Choroid plexus epithelial cell (primary cell): ENCODE data around the gene RWDD2A.
"Not testable (repeated sequence)": the region's sequence is repeated elsewhere in the genome, so short reads cannot be mapped to it uniquely, and the experiment has no call there.

ENCODE experiments used
- DNase-seq: peaks from one replicate; pipeline ENCODE4 v3.0.0-alpha.2; 2010; ENCODE audit warnings: low read depth
- H3K4me3 ChIP-seq: 2 replicates; pipeline ENCODE4 v1.5.1; 2011; ENCODE audit warnings: low read depth, mild to moderate bottlenecking, control low read depth, low read length, moderate library complexity
- TF ChIP-seq, protein P1 (sequence below): conservative IDR thresholded peaks from 2 replicates; pipeline ENCODE4 v1.5.1; 2011; ENCODE audit warnings: low read depth, mild to moderate bottlenecking, control low read depth, inconsistent platforms, low read length, moderate library complexity

Gene RWDD2A

DNA sequence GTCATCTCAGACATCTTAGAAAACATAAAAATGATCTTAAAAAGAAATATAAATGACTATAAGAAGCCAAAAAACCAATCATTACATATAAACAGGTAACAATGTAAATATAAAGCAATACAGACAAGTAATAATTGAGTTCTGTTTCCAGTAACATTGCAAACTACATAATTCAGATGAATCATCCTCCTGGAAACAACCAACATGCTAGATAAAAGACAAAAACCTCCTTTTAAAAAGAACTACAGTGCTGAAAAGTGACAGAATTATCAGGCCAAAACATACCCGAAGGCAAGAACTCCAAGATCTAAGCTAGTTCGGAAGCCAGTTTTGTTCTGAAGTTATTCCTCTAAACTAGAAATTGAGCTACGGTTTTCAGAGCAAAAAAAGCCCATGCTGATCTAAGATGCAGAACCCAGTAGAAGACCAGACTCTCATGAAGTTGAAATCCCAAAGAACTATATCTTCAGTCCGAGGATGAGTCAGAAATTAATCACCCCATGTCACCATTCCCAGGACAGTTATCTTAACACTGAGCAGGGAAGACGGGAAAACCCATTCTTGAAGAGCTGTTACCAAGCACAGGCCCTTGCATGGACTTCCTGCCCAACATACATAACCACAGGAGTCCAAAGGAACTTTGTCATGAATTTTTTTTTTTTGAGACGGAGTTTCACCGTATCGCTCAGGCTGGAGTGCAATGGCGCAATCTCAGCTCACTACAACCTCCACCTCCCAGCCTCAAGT, 9.9 kb upstream of the RWDD2A start:
- TF ChIP-seq, protein P1, sequence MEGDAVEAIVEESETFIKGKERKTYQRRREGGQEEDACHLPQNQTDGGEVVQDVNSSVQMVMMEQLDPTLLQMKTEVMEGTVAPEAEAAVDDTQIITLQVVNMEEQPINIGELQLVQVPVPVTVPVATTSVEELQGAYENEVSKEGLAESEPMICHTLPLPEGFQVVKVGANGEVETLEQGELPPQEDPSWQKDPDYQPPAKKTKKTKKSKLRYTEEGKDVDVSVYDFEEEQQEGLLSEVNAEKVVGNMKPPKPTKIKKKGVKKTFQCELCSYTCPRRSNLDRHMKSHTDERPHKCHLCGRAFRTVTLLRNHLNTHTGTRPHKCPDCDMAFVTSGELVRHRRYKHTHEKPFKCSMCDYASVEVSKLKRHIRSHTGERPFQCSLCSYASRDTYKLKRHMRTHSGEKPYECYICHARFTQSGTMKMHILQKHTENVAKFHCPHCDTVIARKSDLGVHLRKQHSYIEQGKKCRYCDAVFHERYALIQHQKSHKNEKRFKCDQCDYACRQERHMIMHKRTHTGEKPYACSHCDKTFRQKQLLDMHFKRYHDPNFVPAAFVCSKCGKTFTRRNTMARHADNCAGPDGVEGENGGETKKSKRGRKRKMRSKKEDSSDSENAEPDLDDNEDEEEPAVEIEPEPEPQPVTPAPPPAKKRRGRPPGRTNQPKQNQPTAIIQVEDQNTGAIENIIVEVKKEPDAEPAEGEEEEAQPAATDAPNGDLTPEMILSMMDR = no peak
- no peak overlapping the region for H3K4me3 ChIP-seq
- DNase-seq = peak; percentile 90

DNA sequence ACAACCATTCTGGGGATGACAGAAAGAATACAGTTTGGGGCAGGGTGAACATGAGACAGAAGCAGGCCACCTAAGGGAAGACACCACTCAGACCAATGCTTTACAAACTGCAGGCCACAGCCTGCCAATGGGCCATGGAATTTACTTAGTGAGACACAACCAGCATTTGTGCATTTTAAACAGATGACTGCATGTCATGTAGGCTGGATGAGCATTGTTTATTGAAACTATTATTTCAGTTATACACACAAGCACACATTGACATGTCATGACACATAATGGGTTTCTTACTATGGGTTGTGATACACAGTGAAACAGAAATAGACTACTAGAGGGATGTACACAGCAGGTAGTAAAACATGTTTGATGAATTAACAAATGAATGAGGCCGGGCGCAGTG, 8.1 kb upstream of the RWDD2A start:
- TF ChIP-seq, protein P1 = no peak
- no peak for DNase-seq

DNA sequence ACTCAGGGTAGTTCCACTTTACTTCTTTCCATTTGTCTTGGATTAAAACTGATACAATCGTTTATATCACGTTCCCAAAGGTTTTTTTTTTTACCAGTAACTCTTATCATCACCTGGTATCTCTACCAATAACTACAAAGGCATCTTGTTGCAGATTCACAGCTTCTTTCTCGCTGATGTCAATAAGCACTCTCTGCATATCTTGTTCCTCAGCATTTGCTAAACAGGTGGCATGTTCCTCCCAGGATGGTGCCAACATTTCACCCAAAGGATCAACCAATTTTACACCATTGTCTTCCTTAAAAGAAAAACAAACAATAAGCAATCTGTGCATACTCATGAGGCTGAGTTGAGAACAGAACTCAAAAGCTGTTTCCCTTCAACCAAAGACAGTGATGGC, 4.7 kb upstream of the RWDD2A start:
- no peak overlapping the region for H3K4me3 ChIP-seq
- TF ChIP-seq, protein P1 = no peak
- DNase-seq = no peak

More for the DNA sequence above, 8.1 kb upstream of the RWDD2A start:
- no peak overlapping the region for H3K4me3 ChIP-seq

DNA sequence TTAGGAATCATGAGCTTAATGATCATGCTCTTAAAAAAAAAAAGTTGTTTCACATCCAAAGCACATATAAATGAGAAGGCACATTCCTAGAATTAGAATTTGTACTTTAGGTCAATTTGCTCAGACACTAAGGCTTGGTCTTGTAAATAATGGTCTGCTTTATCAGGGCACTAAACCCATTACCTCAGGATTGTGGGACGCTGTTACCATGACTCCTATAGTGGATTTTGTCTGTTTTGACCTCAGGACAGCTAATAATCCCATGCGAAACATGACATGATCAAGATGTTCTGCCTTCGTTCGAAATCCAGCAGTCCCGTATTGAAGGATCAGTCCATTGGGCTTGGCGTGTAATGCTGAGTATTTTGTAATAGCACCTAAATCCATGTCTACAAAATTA, 2.5 kb upstream of the RWDD2A start:
- TF ChIP-seq, protein P1 = no peak
- no peak for DNase-seq
- no peak overlapping the region for H3K4me3 ChIP-seq

DNA sequence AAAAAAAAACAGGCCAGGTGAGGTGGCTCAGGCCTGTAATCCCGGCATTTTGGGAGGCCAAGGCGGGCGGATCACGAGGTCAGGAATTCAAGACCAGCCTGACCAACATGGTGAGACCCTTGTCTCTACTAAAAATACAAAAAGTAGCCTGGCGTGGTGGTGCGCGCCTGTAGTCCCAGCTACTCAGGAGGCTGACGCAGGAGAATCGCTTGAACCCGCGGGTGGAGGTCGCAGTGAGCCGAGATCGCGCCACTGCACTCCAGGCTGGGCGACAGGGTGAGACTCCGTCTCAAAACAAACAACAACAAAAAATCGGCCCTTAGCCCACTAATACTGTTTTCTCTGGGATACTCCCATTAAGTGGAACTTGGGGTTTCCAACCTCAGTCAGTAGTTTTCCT, 1.2 kb upstream of the RWDD2A start:
- not testable (repeated sequence) for DNase-seq
- peak overlapping the region; percentile 90 for H3K4me3 ChIP-seq

DNA sequence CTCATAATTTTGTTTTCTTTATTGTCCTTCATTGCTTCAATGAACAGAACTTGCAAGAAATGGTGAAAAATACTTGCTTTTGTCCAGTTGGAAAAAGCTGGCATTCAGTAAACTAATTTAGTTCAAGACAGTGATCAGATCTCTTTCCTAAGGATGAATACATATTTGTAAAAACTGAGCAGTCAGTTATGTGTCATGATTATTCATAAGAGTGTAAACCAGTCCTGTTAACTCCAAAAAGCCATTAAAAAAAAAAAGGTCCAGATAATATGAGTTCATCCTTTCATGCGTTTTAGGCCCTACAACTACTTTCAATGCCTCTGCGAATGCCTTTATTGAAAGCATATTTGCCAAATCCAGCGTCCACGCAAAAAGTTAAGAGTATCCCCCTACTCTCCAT, 701 bp upstream of the RWDD2A start:
- DNase-seq = peak; percentile 23
- peak overlapping the region; percentile 90 for H3K4me3 ChIP-seq
- TF ChIP-seq, protein P1 = no peak

DNA sequence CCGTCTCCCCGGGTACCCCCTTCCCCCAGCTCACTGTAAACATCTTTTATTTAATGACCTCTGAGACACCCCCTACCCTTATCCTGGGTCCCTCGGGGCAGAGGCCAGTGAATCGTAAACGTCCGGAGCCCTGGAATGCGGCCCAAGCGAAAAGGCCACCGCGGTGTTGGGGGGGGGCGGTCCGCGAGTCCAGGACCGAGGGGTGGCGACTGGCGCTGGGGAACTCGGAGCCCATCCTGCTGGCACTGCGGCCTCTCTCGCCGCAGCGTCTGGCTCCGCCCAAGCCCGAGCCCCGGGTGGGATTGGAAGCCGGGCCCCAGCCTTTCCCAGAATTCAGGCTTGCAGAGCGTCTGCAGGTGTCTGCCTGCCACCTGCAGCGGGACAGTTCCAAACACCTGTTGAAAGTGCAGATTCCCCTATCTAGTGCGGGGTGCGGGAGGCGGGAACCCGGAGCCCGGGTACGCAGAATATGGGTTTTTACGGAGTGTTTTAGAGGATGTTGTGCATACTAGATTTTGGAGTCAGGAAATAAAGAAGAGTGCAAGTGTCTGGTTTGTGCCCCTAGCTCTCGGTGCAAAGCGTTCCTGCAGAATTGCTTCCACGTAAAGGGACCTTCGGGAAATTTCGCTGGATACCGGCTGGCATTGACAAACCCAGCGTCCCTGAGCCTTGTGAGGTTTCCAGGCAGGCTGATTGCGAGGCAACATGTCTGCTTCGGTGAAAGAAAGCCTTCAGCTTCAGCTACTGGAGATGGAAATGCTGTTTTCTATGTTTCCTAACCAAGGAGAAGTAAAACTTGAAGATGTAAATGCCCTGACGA, 800 bp downstream of the RWDD2A start:
- H3K4me3 ChIP-seq = peak overlapping the region; percentile 90
- TF ChIP-seq, protein P1 = no peak
- DNase-seq = no peak
